ENCODE data around the gene NOP16. TPM values are rescaled to one million over a fixed set of nuclear protein-coding genes. Genes with fewer than 3 reads are reported as not detected.
A peak's percentile ranks its signal among the peaks of the same experiment; 100 is the strongest.

Gene NOP16
- total RNA-seq, 1 donor from 2014 or later: 23.5 TPM

GRCh38 chr5:176366232-176366894 lies 22.0 kb downstream of the NOP16 start:
- peak overlapping the region; percentile 76 for H3K4me3 ChIP-seq (ENCODE audit: low read depth, low read length)
- TF ChIP-seq CTCF (conservative IDR thresholded peaks at IDR 0.05; ENCODE audit: low read depth, low read length): no peak
- no peak for DNase-seq (ENCODE audit: low read depth)

- H3K4me3 ChIP-seq (ENCODE audit: low read depth, low read length): peak within 1 kb of the TSS; percentile 76
- no peak for TF ChIP-seq CTCF (conservative IDR thresholded peaks at IDR 0.05; ENCODE audit: low read depth, low read length)
- no peak for DNase-seq (ENCODE audit: low read depth)
Measured at GRCh38 chr5:176365351-176366231, 22.8 kb downstream of the NOP16 start, which contains the start of gene ARL10. ARL10 (plus strand) TSS chr5:176365487; CDS start chr5:176365564, 77 bp downstream.

GRCh38 chr5:176364765-176365350 lies 23.5 kb downstream of the NOP16 start:
- peak overlapping the region; percentile 76 for H3K4me3 ChIP-seq (ENCODE audit: low read depth, low read length)
- no peak for DNase-seq (ENCODE audit: low read depth)
- no peak for TF ChIP-seq CTCF (conservative IDR thresholded peaks at IDR 0.05; ENCODE audit: low read depth, low read length)

- H3K4me3 ChIP-seq (ENCODE audit: low read depth, low read length): peak overlapping the region; percentile 99
- no peak for TF ChIP-seq CTCF (conservative IDR thresholded peaks at IDR 0.05; ENCODE audit: low read depth, low read length)
Measured at GRCh38 chr5:176362233-176362490, 26.2 kb downstream of the NOP16 start.

GRCh38 chr5:176361437-176362232 lies 26.8 kb downstream of the NOP16 start, which contains the start of gene KIAA1191:
KIAA1191 (minus strand) TSS chr5:176361764; CDS start chr5:176359508, 2,256 bp downstream.
- TF ChIP-seq CTCF (conservative IDR thresholded peaks at IDR 0.05; ENCODE audit: low read depth, low read length): peak; percentile 23
- DNase-seq (ENCODE audit: low read depth): peak; percentile 44

More at GRCh38 chr5:176362233-176362490, 26.2 kb downstream of the NOP16 start:
- DNase-seq (ENCODE audit: low read depth): no peak

GRCh38 chr5:176360894-176361436 lies 27.4 kb downstream of the NOP16 start:
- TF ChIP-seq CTCF (conservative IDR thresholded peaks at IDR 0.05; ENCODE audit: low read depth, low read length): no peak
- H3K4me3 ChIP-seq (ENCODE audit: low read depth, low read length): peak overlapping the region; percentile 99
- no peak for DNase-seq (ENCODE audit: low read depth)

More at GRCh38 chr5:176361437-176362232, 26.8 kb downstream of the NOP16 start, which contains the start of gene KIAA1191:
- H3K4me3 ChIP-seq (ENCODE audit: low read depth, low read length): peak within 1 kb of the TSS; percentile 99

All from epithelial cell of proximal tubule (primary cell).